ENCODE data around the gene ANKRD10.
"Not testable (repeated sequence)": the region's sequence is repeated elsewhere in the genome, so short reads cannot be mapped to it uniquely, and the experiment has no call there.

The ANKRD10 gene

DNA sequence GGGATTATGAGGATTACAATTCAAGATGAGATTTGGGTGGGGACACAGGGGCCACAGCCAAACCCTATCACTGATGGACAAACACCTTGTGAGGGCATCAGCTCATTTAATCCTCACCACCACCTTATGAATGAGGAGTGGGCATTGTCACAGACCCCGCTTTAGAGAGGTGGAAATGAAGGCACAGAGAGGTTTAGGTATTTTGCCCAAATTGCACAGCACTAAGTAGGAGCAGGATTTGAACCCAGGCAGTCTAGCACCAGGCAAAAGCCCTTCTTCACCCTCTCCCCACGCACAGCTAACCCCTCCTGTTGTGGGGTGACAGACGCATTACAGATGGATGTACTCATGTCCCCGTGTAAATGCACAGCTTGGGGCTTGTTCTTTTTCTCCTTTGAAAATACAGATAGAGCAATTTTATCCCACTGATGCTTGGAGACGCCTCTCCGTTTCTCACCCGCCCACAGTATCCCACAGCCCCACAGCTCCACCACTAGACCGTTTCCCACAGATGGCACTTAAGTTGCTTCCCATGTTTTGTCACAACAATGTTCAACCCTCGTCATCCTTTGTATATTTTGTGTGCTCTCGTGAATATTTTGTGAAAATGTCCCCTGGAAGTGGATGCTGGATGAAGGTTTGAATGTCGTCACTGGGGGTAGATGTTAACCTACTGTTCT, 48.2 kb downstream of the ANKRD10 start:
- no peak for DNase-seq (ENCODE audit: low read depth)

DNA sequence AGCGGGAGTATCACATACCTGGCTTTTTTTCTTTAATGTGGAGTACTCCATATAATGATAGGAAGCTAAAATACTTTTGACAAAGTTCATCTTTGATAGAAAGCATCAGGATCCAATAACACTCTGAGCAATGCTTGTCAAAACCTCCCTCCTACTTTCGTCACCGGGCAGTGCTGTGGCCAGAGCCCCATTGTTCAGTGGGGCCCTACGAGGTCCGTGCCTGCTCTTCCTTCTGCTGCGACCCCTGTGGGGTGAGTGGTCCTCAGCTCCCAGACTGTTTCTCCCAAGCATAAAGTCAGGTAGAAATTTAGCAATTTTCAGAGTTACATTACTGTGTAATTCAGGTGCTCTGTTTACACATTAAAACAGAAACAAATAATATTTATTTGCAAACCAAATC, 51.2 kb downstream of the ANKRD10 start:
- no peak for DNase-seq (ENCODE audit: low read depth)

DNA sequence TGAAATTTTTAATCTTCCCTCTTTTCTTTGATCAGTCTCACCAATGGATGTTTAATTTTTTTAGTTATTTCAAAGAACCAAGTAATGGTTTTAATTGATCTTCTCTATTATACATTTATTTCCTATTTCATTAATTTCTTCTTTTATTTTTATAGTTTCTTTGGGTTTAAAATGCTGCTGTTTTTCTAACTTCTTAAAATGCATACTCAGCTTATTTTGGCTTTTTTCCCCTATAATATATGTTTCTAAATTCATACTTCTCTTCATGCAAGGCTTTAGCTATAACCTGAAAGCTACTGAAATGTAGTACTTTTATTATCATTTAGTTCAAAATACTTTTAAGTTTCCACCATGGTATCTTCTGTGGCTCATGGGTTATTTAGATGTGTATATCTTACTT, 53.9 kb downstream of the ANKRD10 start:
- DNase-seq (ENCODE audit: low read depth) = no peak

DNA sequence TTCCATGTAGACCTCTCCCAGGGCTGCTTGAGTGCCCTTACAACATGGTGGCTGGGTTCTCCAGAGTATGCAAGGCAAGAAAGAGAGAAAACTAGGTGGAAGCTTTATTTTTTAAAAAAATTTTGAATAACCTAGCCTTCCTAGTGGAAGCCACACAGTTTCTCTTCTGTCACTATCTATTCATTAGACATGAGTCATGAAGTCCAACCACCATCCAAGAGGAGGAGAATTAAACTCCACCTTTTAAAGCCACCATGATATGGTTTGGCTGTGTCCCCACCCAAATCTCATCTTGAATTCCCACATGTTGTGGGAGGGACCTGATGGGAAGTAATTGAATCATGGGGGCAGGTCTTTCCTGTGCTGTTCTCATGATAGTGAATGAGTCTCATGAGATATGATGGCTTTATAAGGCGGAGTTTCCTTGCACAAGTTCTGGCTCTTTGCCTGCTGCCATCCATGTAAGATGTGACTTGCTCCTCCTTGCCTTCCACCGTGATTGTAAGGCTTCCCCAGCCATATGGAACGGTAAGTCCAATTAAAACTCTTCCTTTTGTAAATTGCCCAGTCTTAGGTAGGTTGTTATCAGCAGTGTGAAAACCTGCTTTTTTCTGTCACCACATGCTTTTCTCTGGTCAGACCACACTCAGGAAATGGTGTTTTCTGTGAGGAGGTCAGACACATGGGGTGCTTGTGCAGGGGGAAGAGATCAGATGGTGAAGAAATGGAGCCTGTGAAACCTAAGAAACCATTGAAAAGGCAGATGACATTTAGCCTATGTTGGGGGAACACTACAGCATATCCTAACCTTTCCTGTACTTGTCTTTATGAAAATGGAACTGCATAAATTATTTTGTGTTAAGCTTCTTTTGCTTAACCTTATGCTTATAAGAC, 57.7 kb downstream of the ANKRD10 start:
- no peak for DNase-seq (ENCODE audit: low read depth)

DNA sequence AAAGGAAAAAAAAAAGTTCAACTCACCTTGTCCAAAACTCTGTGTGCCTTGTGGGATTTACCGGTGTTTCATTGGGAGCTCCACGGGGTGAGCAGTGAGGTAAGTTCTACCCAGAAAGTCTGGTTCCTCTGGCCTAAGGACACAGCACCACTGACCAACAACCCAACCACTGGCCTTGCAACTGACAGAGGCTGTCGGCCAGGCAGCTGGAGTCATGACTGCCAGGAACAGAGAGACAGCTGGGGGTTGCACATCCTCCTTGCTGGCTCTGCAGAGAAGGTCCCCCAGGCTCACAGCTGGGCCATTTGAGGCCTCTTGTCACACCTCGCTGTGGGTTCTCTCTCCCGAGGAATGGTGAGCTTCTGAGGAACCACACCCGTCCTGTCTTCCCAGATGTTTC, 59.5 kb downstream of the ANKRD10 start:
- no peak for DNase-seq (ENCODE audit: low read depth)

DNA sequence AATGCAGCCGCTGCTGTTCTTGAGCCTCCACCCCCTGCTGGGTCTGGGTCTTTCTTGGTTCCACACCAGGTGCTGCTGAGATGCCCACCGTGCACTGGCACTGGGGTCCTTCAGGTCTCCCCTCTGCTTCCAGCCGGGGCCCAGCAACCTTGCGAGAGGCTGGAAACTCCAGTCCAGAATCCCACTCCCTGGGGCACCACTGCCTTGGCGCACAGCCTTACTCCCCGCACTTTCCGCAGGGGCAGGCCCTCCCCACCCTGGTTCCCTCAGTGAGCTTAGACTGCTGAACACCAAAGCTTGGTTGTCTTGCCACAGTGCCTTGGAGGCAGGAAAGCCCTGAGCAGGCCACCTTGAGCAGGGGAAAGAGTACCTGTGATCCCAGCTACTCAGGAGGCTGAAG, 60.0 kb downstream of the ANKRD10 start:
- DNase-seq (ENCODE audit: low read depth) = no peak

DNA sequence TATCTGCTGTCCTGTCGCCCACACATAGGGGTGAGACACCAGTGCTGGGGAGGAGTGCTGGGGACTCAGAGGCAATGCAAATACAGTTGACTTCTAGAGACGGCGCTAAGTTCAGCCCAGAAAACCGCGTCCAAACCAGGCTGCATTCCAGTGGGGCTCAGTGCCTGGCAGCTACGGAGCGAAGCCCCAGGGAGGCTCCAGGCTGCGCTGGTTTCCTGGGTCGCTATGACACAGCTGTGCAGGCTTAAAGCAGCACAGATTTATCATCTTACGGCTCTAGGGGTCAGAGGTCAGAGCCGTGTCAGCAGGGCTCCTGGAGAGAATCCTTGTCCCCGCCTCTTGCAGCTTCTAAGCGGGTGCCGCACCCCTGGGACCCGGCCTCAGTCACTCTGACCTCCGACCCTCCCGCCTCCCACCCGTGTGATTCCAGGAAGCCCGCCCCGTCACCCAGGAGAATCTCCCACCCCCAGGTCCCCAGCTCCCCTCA, 61.6 kb downstream of the ANKRD10 start:
- DNase-seq (ENCODE audit: low read depth) = no peak

DNA sequence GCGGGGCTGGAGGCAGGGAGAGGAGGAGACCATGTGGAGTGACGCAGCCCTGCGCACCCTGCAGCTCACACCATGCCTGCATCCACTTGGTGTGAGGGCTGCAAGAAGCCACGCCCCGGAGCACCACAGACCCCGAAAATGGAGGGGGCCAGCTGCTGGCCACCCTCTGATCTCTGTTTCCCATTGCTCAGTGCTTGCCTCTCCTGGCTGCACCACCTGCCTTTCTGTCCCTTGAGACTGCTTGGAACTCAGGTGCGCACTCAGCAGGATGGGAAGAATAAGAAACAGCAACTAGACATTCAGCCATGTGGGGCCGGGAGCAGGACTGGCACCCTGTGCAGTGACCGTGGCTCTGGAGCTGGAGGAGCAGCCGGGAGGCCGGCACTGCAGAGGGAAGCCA, 64.0 kb downstream of the ANKRD10 start:
- DNase-seq (ENCODE audit: low read depth) = no peak

DNA sequence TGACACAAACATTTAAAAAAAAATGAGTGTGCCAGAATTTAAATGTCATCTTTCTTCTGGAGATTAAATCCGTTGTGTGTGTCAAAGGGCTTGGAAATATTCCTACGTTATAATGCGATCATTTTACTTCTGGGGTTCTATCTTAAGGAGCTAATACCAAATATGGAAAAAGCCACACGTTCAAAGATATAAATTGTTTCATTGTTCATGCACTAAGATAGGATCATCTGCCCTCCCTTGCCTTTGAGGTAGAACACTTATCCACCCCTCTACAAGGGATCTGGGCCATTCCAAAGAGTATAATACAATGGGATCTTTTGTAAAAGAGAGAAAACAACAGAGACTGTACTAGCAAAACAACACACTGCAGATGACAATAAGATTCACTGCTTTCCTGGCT, 64.9 kb downstream of the ANKRD10 start:
- no peak for DNase-seq (ENCODE audit: low read depth)

DNA sequence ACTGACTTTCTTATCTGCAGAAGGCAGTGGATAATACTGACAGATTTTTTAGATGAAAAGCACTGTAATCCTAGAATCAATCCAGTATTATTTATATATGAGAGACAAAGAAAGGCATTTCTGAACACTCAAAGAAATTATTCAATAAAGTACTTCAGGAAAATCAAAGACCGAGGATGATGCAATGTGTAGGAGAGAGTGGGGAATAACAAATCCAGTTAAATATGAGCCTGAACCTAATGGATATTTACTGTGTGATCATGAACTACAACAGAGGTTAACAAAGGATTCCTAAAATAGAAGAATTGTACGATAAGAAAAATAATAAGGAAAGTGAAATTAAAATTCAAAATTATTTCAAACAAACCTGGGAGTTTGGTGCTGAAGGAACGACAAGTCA, 69.3 kb downstream of the ANKRD10 start:
- no peak for DNase-seq (ENCODE audit: low read depth)

DNA sequence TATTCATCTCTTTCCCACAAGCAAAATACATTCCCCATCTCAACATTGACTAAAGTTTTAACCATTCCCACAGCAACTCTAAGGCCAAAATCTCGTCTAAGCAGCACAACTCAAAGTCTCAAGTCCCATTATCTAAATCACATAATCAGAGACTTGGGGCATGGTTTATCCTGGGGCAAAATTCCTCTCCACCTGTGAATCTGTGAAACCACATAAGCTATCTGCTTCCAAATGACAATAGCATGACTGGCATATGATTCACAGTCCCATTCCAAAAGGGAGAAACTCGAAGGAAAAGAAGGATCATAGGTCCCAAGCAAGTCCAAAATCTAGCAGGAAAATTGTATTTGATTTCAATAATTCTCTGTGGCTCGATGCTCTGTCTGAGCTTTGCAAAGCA, 73.0 kb downstream of the ANKRD10 start:
- no peak for DNase-seq (ENCODE audit: low read depth)

DNA sequence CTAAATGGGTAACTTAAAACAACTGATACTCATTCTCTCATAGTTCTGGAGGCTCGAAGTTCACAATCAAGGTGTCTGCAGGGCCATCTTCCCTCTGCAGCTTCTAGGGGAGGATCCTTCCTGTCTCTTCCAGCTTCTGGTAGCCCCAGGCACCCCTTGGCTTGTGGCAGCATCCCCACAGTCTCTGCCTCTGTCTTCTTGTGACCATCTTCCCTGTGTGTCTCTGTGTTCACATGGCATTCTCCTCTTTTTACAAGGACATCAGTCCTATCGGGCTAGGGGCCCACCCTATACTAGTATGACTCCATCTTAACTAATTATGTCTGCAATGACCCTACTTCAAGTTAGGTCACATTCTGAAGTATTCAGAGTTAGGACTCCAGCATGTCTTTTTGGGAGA, 73.5 kb downstream of the ANKRD10 start:
- no peak for DNase-seq (ENCODE audit: low read depth)

DNA sequence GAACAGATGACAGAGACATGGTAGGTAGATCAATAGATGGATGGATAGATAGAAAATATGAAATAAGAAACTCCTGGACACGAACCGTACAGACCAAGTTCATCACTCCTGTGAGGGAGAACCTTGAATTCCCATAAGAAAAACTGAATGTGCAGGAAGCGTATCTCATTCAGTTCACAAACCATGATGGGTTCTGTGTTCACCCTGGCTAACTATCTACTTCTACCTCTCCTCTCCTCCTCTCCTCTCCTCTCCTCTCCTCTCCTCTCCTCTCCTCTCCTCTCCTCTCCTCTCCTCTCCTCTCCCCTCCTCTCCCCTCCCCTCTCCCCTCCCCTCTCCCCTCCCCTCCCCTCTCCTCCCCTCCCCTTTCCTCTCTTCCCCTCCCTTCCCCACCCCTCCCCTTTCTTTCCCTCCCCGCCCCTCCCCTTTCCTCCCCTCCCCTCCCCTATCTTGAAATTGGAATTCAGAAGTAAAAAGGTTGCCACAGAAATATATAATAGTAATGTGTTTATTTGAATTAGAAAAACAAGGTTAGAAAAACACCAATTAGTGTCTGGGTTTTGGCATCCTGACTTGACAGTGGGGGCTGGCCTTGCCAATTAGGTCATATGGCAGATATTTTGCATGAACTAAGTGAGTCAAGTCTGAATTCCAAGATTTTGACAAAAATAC, 75.9 kb downstream of the ANKRD10 start:
- DNase-seq (ENCODE audit: low read depth) = no peak

DNA sequence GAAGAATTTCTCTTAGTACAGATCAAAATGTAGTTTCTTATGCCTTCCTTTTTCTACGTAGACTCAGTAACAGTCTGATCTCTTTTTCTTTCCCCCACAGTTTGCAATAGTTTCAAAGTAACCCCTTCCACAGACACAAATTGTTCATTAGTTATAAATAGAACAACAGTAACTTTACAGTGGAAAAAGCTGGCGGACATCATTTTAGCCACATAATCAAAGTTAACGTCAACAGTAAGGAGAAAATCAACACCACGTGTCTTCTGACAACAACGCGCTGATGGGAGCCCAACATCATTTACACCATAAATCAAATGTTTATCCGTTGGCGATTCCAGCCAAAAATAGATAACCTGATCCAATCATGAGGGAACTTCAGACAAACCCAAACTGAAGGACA, 76.8 kb downstream of the ANKRD10 start:
- DNase-seq (ENCODE audit: low read depth) = no peak

DNA sequence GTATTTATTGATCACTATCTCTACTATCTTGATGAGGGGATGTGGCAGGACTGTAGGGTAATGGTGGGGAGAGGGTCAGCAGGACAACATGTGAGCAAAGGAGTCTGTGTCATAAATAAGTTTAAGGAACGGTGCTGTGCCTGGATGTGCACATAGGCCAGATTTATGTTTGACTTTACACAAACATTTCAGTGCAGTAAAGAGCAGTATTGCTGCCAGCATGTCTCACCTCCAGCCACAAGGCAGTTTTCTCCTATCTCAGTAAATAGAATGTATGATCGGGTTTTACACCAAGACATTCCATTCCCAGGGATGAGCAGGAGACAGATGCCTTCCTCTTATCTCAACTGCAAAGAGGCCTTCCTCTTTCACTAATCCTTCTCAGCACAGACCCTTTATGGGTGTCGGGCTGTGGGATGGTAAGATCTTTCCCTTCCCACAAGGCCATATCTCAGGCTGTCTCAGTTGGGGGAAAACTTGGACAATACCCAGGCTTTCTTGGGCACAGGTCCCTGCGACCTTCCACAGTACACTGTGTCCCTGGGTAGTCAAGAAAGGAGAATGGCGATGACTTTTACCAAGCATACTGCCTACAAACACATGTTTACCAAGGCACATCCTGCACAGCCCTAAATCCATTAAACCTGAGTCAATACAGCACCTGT, 77.3 kb downstream of the ANKRD10 start:
- DNase-seq (ENCODE audit: low read depth) = not testable (repeated sequence)

DNA sequence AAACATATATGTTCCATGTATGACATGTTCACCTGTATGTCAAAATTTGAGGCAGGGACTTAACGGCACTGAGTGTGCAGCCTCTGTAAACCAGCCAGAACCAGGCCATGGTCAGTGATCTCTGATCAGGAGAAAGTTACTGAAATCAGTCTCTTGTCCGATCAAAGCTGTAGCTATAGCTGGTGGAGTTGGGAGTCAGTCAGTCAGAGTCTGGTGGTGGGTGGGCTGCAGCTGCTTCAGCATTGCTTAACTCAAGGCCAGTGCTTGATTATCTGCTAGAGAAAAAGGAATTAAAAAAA, 78.3 kb downstream of the ANKRD10 start:
- DNase-seq (ENCODE audit: low read depth) = no peak

DNA sequence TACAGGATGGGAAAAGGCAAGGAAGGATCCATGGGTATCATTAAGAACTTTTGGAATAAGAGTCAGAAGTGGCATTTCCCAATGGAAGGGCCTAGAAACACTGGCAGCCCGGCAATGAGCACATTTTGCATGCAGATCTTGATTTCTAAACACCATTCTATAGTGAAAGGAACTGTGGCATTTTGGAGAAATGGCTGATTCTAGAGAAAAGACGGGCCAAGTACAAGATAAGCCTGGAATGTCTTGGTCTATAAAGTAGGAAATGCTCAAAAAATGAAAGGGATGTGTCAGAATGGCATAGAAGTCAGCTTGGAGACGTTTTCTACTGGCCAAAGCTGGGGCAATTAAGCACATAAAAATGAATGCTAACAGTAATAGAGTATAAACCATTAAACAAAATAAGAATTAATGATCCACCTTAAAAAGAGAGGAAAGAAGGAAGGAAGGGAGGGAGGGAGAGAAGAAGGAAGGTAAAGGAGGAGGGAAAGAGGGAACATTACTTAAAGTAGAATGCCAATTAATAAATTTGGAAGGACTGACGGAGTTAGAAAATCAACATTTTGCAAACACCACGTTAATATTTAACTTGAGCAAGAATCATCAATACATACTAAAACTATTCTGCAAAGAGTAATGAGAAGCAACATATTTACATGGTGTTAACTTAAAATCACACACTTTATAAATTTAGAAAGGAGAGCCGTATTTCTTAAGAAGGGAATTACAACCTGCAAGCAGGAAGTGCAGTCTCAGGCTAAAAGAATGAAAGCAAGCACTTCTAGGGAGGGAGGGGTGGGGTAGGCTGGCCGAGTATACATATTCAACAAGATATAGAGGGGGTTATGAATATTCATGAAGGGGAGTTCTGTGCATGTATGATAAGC, 78.9 kb downstream of the ANKRD10 start:
- no peak for DNase-seq (ENCODE audit: low read depth)

DNA sequence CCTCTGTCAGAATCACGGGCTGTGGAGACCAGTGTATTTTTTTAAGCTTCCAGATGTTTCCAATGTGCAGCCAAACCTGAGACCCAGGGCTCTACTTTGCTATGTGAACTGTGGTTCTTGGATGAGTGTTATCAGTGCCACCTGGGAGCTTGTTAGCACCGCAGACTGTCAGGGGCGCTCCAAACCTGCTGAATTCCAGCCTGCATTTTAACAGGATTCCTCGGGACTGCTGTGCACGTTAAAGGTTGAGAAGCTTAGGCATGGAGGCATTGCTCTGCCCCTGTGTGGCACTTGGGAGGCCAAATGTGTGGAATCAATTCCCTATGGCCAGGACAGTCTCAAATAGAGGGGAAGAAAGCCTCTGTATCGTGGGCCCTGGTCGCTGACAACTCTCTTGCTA, 80.3 kb downstream of the ANKRD10 start:
- no peak for DNase-seq (ENCODE audit: low read depth)

DNA sequence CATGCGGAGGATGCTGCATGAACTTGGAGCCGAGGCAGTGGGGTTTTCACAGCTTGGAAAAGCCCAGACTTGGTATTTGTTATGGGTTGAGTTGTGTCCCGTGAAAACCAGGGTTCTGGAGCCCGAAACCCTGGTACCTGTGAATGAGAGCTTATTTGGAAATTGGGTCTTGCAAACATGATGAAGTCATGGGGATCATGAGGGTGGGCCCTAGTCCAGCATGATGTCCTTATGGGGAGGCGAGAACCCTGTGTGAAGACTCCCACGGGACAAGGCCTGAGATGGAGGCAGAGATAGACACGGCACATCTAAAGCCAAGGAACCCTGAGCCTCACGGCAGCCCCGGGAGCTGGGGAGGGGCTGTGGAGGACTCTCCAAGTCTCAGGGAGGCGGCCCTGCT, 82.3 kb downstream of the ANKRD10 start:
- no peak for DNase-seq (ENCODE audit: low read depth)

DNA sequence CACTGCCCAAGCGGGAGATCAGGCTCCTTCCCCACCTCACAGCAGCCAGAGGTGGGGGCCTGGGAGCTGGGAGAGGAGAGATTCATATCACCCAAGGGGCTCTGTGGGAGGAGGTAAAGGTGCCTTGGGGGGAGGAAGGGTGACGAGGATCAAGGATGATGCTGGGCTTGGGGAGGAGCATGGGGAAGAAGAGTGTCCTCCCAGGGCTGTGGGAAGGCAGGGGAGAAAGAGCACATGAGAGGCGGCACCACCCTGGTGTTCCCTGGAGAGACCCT, 82.7 kb downstream of the ANKRD10 start:
- no peak for DNase-seq (ENCODE audit: low read depth)

DNA sequence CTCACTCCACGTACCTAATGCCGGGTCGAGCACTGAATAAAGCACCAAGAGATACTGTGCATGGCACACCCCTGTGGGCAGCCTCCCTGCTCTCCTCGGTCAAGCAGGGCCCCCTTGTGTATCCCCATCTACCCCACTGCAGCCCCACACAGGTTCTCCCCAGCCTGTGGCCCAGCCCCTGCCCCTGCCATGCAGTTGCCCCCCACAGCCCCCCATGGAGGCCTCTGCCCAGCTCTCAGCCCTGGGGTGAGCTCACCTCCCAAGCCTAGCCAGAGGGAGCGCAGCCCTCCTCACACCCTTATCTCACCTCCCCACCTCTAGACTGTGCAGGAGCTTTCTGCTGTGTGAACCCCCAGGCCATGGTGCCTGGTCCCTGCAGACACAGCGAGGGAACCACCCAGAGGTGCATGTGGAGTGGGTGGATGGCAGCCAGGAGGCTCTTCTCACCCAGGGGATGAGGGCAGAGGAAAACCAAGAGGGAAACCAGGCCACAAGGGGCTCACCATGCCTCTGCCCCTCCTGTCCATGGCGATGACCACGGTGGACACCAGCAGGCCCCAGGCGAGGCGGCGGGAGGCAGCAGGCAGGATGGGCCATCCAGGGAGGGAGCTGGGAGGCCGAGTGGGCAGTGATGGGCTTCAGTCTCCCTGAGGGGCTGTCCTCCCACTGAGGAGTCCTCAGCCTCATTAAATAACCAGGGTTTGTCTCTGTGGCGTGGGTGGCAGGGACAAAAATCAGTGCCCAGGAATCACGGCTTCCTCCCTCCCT, 83.2 kb downstream of the ANKRD10 start:
- DNase-seq (ENCODE audit: low read depth) = no peak

All from stimulated activated CD8-positive, alpha-beta memory T cell treated with anti-CD3 and anti-CD28 coated beads, Interleukin-15, amount 100 ng/mL, for 24 hours (primary cell).